ENCODE measurements around the gene SVOPL. TPM values are rescaled to one million over a fixed set of nuclear protein-coding genes. Genes with fewer than 3 reads are reported as not detected.

SVOPL gene
- total and polyA plus RNA-seq, 10 of the 15 experiments (the other 5 are each of a cell fraction or from before 2014, with no cell fraction given) = 0.15 TPM; not detected in 9

DNA sequence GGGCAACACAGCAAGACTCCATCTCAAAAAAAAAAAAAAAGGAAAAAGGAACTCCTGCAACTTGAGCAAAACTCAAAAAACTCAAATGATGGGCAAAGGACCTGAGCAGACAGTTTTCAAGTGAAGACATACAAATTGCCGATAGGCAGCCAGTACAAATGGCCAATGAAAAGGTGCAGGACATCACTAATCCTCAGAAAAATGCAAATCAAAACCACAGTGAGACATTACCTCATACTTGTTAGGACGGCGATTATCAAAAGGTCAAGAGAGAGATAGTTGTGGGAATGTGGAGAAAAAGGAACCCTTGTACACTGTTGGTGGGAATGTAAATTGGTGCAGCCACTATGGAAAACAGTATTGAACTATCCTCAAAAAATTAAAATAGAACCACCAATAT is 16.8 kb downstream of the SVOPL start (continued):
- no peak for TF ChIP-seq JUND (IDR thresholded peaks at IDR 0.05; ENCODE audit: low read depth, low read length)
- TF ChIP-seq POLR2AphosphoS2 (IDR thresholded peaks at IDR 0.05; ENCODE audit: low read depth, low read length) = no peak
- TF ChIP-seq, protein P1, sequence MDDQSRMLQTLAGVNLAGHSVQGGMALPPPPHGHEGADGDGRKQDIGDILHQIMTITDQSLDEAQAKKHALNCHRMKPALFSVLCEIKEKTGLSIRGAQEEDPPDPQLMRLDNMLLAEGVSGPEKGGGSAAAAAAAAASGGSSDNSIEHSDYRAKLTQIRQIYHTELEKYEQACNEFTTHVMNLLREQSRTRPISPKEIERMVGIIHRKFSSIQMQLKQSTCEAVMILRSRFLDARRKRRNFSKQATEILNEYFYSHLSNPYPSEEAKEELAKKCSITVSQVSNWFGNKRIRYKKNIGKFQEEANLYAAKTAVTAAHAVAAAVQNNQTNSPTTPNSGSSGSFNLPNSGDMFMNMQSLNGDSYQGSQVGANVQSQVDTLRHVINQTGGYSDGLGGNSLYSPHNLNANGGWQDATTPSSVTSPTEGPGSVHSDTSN (IDR thresholded peaks at IDR 0.05; ENCODE audit: insufficient replicate concordance, low read depth, low read length) = no peak

DNA sequence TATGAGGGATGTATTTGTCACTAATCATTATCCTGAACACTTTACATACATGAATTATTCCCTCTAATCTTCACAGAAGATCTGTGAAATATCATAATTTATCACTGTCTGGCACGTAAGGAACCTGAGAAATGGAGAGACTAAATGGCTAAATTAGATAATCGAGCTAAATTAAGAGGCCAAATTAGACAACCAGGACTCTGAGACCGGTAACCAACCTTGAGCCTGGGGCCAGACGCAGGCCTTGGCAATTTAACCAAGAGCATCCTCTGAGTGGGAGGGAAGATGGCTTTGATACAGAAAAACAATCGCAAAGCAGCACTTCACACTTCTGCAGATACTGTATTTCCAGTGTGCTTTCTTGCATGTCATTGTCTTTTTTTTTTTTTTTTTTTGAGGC is 21.4 kb downstream of the SVOPL start:
- intact Hi-C loops (cut with micrococcal nuclease; ENCODE audit: unreplicated experiment) = no loop called here
- no peaks in the 10 kb centered on the region for H3K4me1 ChIP-seq (ENCODE audit: control insufficient read depth, insufficient read depth, low read length)
- H3K79me2 ChIP-seq (ENCODE audit: control insufficient read depth, insufficient read depth, low read length) = no peaks in the 10 kb centered on the region
- no TSS peak for BruUV-seq (replicated peaks)
- H3K27ac ChIP-seq (ENCODE audit: control insufficient read depth, insufficient read depth) = no peak overlapping the region
- SMC1A ChIA-PET (ENCODE audit: uncharacterized antibody, unreplicated experiment) = no interaction called here
- H3K9me3 ChIP-seq (replicated peaks; ENCODE audit: control insufficient read depth, insufficient read depth, low read length) = no peaks in the 10 kb centered on the region
- ATAC-seq (no peak), FAIRE-seq (no peak), DNase-seq (ENCODE audit: low read depth, low spot score) (no peak)
- no peaks in the 10 kb centered on the region for H3K27me3 ChIP-seq (replicated peaks in 1 of 2; ENCODE audit: control insufficient read depth in 2 of 2, insufficient read depth in 2 of 2, low read length in 1 of 2)
- no peaks in the 10 kb centered on the region for H4K20me1 ChIP-seq (ENCODE audit: control insufficient read depth, insufficient read depth)
- no peak overlapping the region for H3K9ac ChIP-seq (ENCODE audit: control insufficient read depth, insufficient read depth, low read length)
- CTCF ChIA-PET = no interaction called here
- H2AFZ ChIP-seq (ENCODE audit: control insufficient read depth, low read depth, low read length) = no peak overlapping the region
- H3K4me2 ChIP-seq (ENCODE audit: control insufficient read depth, insufficient read depth) = no peak overlapping the region
- POLR2A ChIA-PET = no interaction called here
- TF ChIP-seq SMARCA5 (IDR thresholded peaks at IDR 0.05) (no peak), RUNX3 (IDR thresholded peaks at IDR 0.05; ENCODE audit: low read length) (no peak), KDM1A (IDR thresholded peaks at IDR 0.05; ENCODE audit: borderline replicate concordance) (no peak), CREB1 (IDR thresholded peaks at IDR 0.05; ENCODE audit: low read depth) (no peak), IKZF1 (conservative IDR thresholded peaks at IDR 0.05) (no peak), YBX1 (IDR thresholded peaks at IDR 0.05) (no peak), DPF2 (IDR thresholded peaks at IDR 0.05) (no peak)
- WGBS (ENCODE audit: insufficient coverage, insufficient replicate concordance, low lambda C conversion rate, missing lambda C conversion rate) = 30% methylated on average over 5 of the region's 5 CpGs
- H3K4me3 ChIP-seq = no peak overlapping the region
- in situ Hi-C loops (cut with MboI) = no loop called here
- H3K36me3 ChIP-seq (ENCODE audit: control insufficient read depth in 2 of 2, insufficient read depth in 2 of 2, low read length in 1 of 2) = no peaks in the 10 kb centered on the region
- RAD21 ChIA-PET (ENCODE audit: unreplicated experiment) = no interaction called here
